ENCODE data around the gene BRD4. TPM values are rescaled to one million over a fixed set of nuclear protein-coding genes. Genes with fewer than 3 reads are reported as not detected.

BRD4 gene
- total and polyA plus RNA-seq, 2 donors from 2014 or later, result 14.3 to 107 TPM

GRCh38 chr19:15235781-15236180 is 96.6 kb downstream of the BRD4 start:
- intact Hi-C loops (cut with DNase I), result no loop called here
- no peaks in the 10 kb centered on the region for H3K9me3 ChIP-seq (ENCODE audit: control insufficient read depth in 2 of 3, insufficient read depth in 1 of 3, low read length in 3 of 3)
- FAIRE-seq (no peak), DNase-seq (no peak)
- H3K36me3 ChIP-seq (ENCODE audit: control insufficient read depth in 2 of 3, insufficient read depth in 3 of 3, low read length in 3 of 3), result peaks cover 0 to 36% (median 19%) of the 10 kb centered on the region in 3 donors
- no peak overlapping the region for H3K9ac ChIP-seq (ENCODE audit: low read length in 3 of 3)
- H3K4me3 ChIP-seq (ENCODE audit: low read length in 3 of 3), result no peak overlapping the region
- H3K27me3 ChIP-seq (ENCODE audit: control insufficient read depth, insufficient read depth, low read length), result no peaks in the 10 kb centered on the region
- H3K4me1 ChIP-seq (ENCODE audit: control insufficient read depth in 2 of 3, insufficient read depth in 2 of 3, low read depth in 1 of 3, low read length in 3 of 3), result peaks cover 0 to 4% (median 0%) of the 10 kb centered on the region in 3 donors
- H3K27ac ChIP-seq (ENCODE audit: low read depth in 2 of 2, low read length in 2 of 2), result no peak overlapping the region
- TF ChIP-seq CTCF (IDR thresholded peaks at IDR 0.05; ENCODE audit: borderline replicate concordance, extremely low read depth, insufficient read depth), result no peak

GRCh38 chr19:15234431-15235130 is 97.8 kb downstream of the BRD4 start:
- H3K27me3 ChIP-seq (ENCODE audit: control insufficient read depth, insufficient read depth, low read length), result no peaks in the 10 kb centered on the region
- H3K9me3 ChIP-seq (ENCODE audit: control insufficient read depth in 2 of 3, insufficient read depth in 1 of 3, low read length in 3 of 3), result no peaks in the 10 kb centered on the region
- no peak for TF ChIP-seq CTCF (IDR thresholded peaks at IDR 0.05; ENCODE audit: borderline replicate concordance, extremely low read depth, insufficient read depth)
- intact Hi-C loops (cut with DNase I), result no loop called here
- peaks cover 0 to 25% (median 11%) of the 10 kb centered on the region in 3 donors for H3K36me3 ChIP-seq (ENCODE audit: control insufficient read depth in 2 of 3, insufficient read depth in 3 of 3, low read length in 3 of 3)
- H3K4me3 ChIP-seq (ENCODE audit: low read length in 3 of 3), result no peak overlapping the region
- no peak overlapping the region for H3K27ac ChIP-seq (ENCODE audit: low read depth in 2 of 2, low read length in 2 of 2)
- FAIRE-seq (no peak), DNase-seq (peak in 3 of 5 donors; percentile 44 to 58 (median 46))
- H3K4me1 ChIP-seq (ENCODE audit: control insufficient read depth in 2 of 3, insufficient read depth in 2 of 3, low read depth in 1 of 3, low read length in 3 of 3), result peaks cover 0 to 4% (median 0%) of the 10 kb centered on the region in 3 donors
- H3K9ac ChIP-seq (ENCODE audit: low read length in 3 of 3), result no peak overlapping the region

GRCh38 chr19:15231271-15231670 is 101.1 kb downstream of the BRD4 start:
- DNase-seq (no peak), FAIRE-seq (no peak)
- Histone ChIP-seq H3K27ac (ENCODE audit: low read depth in 2 of 2, low read length in 2 of 2) (no peak overlapping the region), H3K4me3 (ENCODE audit: low read length in 3 of 3) (no peak overlapping the region), H3K36me3 (ENCODE audit: control insufficient read depth in 2 of 3, insufficient read depth in 3 of 3, low read length in 3 of 3) (peaks cover 0 to 11% (median 4%) of the 10 kb centered on the region in 3 donors), H3K9ac (ENCODE audit: low read length in 3 of 3) (no peak overlapping the region), H3K27me3 (ENCODE audit: control insufficient read depth, insufficient read depth, low read length) (no peaks in the 10 kb centered on the region), H3K9me3 (ENCODE audit: control insufficient read depth in 2 of 3, insufficient read depth in 1 of 3, low read length in 3 of 3) (no peaks in the 10 kb centered on the region), H3K4me1 (ENCODE audit: control insufficient read depth in 2 of 3, insufficient read depth in 2 of 3, low read depth in 1 of 3, low read length in 3 of 3) (peaks cover 0 to 4% (median 0%) of the 10 kb centered on the region in 3 donors)
- intact Hi-C loops (cut with DNase I), result no loop called here
- TF ChIP-seq CTCF (IDR thresholded peaks at IDR 0.05; ENCODE audit: borderline replicate concordance, extremely low read depth, insufficient read depth), result no peak

Measured in kidney (tissue), 14 donors.